NCI-H1930 (cell line): ENCODE data around the gene OR10H5.
"Not testable (repeated sequence)": the region's sequence is repeated elsewhere in the genome, so short reads cannot be mapped to it uniquely, and the experiment has no call there.

ENCODE experiments used
- DNase-seq, 2 experiments: peaks; one replicate each; lab custom pipeline; 2025; lab: John Stamatoyannopoulos, UW

OR10H5 gene

GRCh38 chr19:15787611-15788155 lies at the start of gene OR10H5:
OR10H5 (plus strand) TSS chr19:15787661; CDS start chr19:15794049, 6,388 bp downstream.
- DNase-seq = no peak

- no peak for DNase-seq
These were observed 49.7 kb upstream of the OR10H5 start, which contains the start of gene OR10H3 for GRCh38 chr19:15737722-15738121. OR10H3 (plus strand) TSS chr19:15737985; CDS start chr19:15741393, 3,408 bp downstream.

GRCh38 chr19:15740785-15741184 lies 46.7 kb upstream of the OR10H5 start:
- no peak for DNase-seq

- no peak for DNase-seq
These were observed 39.2 kb upstream of the OR10H5 start for GRCh38 chr19:15748239-15748638.

- no peak for DNase-seq
These were observed 29.1 kb upstream of the OR10H5 start for GRCh38 chr19:15758379-15758778.

GRCh38 chr19:15759962-15760565 lies 27.4 kb upstream of the OR10H5 start:
- DNase-seq = no peak

- no peak for DNase-seq
These were observed 17.9 kb upstream of the OR10H5 start for GRCh38 chr19:15769586-15769985.

GRCh38 chr19:15774159-15774558 lies 13.3 kb upstream of the OR10H5 start:
- DNase-seq = not testable (repeated sequence)

- no peak for DNase-seq
These were observed 12.2 kb upstream of the OR10H5 start for GRCh38 chr19:15775249-15775648.

GRCh38 chr19:15776264-15776663 lies 11.2 kb upstream of the OR10H5 start:
- DNase-seq = no peak

- no peak for DNase-seq
These were observed 10.2 kb upstream of the OR10H5 start for GRCh38 chr19:15776991-15777970.

GRCh38 chr19:15779756-15780476 lies 7.5 kb upstream of the OR10H5 start:
- no peak for DNase-seq

GRCh38 chr19:15780610-15781418 lies 6.6 kb upstream of the OR10H5 start:
- no peak for DNase-seq

- no peak for DNase-seq
These were observed 5.8 kb upstream of the OR10H5 start for GRCh38 chr19:15781661-15782060.

GRCh38 chr19:15782211-15782610 lies 5.2 kb upstream of the OR10H5 start:
- DNase-seq = no peak

- not testable (repeated sequence) for DNase-seq
These were observed 4.6 kb upstream of the OR10H5 start for GRCh38 chr19:15782896-15783295.

GRCh38 chr19:15788594-15789270 lies 1.3 kb downstream of the OR10H5 start:
- no peak for DNase-seq

- no peak for DNase-seq
These were observed 2.6 kb downstream of the OR10H5 start for GRCh38 chr19:15790096-15790495.

GRCh38 chr19:15794279-15794678 lies 6.8 kb downstream of the OR10H5 start:
- not testable (repeated sequence) for DNase-seq

- DNase-seq = no peak
These were observed 22.9 kb downstream of the OR10H5 start for GRCh38 chr19:15810335-15810734.

- no peak for DNase-seq
These were observed 24.0 kb downstream of the OR10H5 start for GRCh38 chr19:15811476-15811875.
